Loucy (cell line): ENCODE measurements around the gene ELF5.

Experiments used
- H2AFZ ChIP-seq: fragments of 200-600 bp; sonication (generic); 2 replicates; pipeline ENCODE4 v1.6.0; 2016; ENCODE audit warnings: antibody characterized with exemption, mild to moderate bottlenecking, low read length, moderate library complexity
- H3F3A ChIP-seq: fragments of 200-600 bp; 2 replicates; pipeline ENCODE4 v1.6.0; 2016; ENCODE audit warnings: antibody characterized with exemption, low read depth, mild to moderate bottlenecking
- H3K27me3 ChIP-seq: fragments of 200-600 bp; sonication (generic); 2 replicates; pipeline ENCODE4 v1.6.1; 2014; ENCODE audit warnings: low read length, mild to moderate bottlenecking; ENCODE audit not compliant: insufficient read depth, poor library complexity, severe bottlenecking
- H3K36me3 ChIP-seq: fragments of 200-600 bp; sonication (generic); 2 replicates; pipeline ENCODE4 v1.6.1; 2016; ENCODE audit warnings: low read length; ENCODE audit not compliant: insufficient read depth
- H3K4me1 ChIP-seq: fragments of 200-600 bp; sonication (generic); 2 replicates; pipeline ENCODE4 v1.5.1; 2014; ENCODE audit warnings: low read length, mild to moderate bottlenecking; ENCODE audit not compliant: insufficient read depth, poor library complexity, severe bottlenecking
- H3K4me2 ChIP-seq: fragments of 200-600 bp; sonication (generic); 2 replicates; pipeline ENCODE4 v1.6.0; 2014; ENCODE audit warnings: antibody characterized with exemption, low read length, low read depth, mild to moderate bottlenecking; ENCODE audit not compliant: poor library complexity, severe bottlenecking
- H3K4me3 ChIP-seq: fragments of 200-600 bp; sonication (generic); 2 replicates; pipeline ENCODE4 v1.5.1; 2014; ENCODE audit warnings: low read length, mild to moderate bottlenecking, mixed read lengths; ENCODE audit not compliant: poor library complexity, severe bottlenecking
- H3K79me2 ChIP-seq: fragments of 200-600 bp; sonication (generic); 2 replicates; pipeline ENCODE4 v1.6.1; 2014; ENCODE audit warnings: low read length; ENCODE audit not compliant: insufficient read depth
- H3K9ac ChIP-seq: fragments of 200-600 bp; sonication (generic); 2 replicates; pipeline ENCODE4 v1.6.0; 2014; ENCODE audit warnings: mild to moderate bottlenecking, low read depth, low read length, moderate library complexity; ENCODE audit not compliant: poor library complexity, severe bottlenecking
- H3K9me2 ChIP-seq: fragments of 200-600 bp; sonication (generic); replicated peaks from 2 replicates; pipeline ENCODE4 v1.6.1; 2016; ENCODE audit warnings: low read depth, low read length, mixed read lengths
- H3K9me3 ChIP-seq: fragments of 200-600 bp; sonication (generic); 2 replicates; pipeline ENCODE4 v1.6.1; 2014; ENCODE audit warnings: mild to moderate bottlenecking, antibody characterized with exemption, low read length, low read depth; ENCODE audit not compliant: insufficient read depth
- H4K20me1 ChIP-seq: fragments of 200-600 bp; sonication (generic); 2 replicates; pipeline ENCODE4 v1.6.0; 2014; ENCODE audit warnings: antibody characterized with exemption, low read length, mild to moderate bottlenecking; ENCODE audit not compliant: insufficient read depth, poor library complexity, severe bottlenecking
- CTCF ChIP-seq: fragments of 200-600 bp; sonication (generic); conservative IDR thresholded peaks from 2 replicates; pipeline ENCODE4 v1.5.1; 2014; ENCODE audit warnings: mild to moderate bottlenecking, antibody characterized with exemption, low read length
- EZH2phosphoT487 ChIP-seq: fragments of 200-600 bp; IDR thresholded peaks from 2 replicates; pipeline ENCODE4 v1.6.1; 2018; ENCODE audit warnings: antibody characterized with exemption, mild to moderate bottlenecking, moderate library complexity, borderline replicate concordance

The ELF5 gene

GRCh38 chr11:34549271-34549670 lies 35.7 kb upstream of the ELF5 start:
- Histone ChIP-seq H2AFZ (no peak overlapping the region), H4K20me1 (no peaks in the 10 kb centered on the region), H3K79me2 (no peaks in the 10 kb centered on the region), H3F3A (no peaks in the 10 kb centered on the region), H3K4me3 (no peak overlapping the region), H3K4me1 (no peaks in the 10 kb centered on the region), H3K9me3 (no peaks in the 10 kb centered on the region), H3K9me2 (no peaks in the 10 kb centered on the region), H3K27me3 (no peaks in the 10 kb centered on the region), H3K4me2 (no peak overlapping the region), H3K9ac (no peak overlapping the region), H3K36me3 (no peaks in the 10 kb centered on the region)
- no peak for TF ChIP-seq CTCF
- no peak for TF ChIP-seq EZH2phosphoT487

- Histone ChIP-seq H3F3A (no peaks in the 10 kb centered on the region), H3K9ac (no peak overlapping the region), H3K79me2 (no peaks in the 10 kb centered on the region), H3K9me2 (no peaks in the 10 kb centered on the region), H3K4me3 (no peak overlapping the region), H2AFZ (no peak overlapping the region), H3K27me3 (no peaks in the 10 kb centered on the region), H4K20me1 (no peaks in the 10 kb centered on the region), H3K9me3 (no peaks in the 10 kb centered on the region), H3K36me3 (no peaks in the 10 kb centered on the region), H3K4me2 (no peak overlapping the region), H3K4me1 (no peaks in the 10 kb centered on the region)
- no peak for TF ChIP-seq CTCF
- no peak for TF ChIP-seq EZH2phosphoT487
Observed at GRCh38 chr11:34548278-34548677, 34.7 kb upstream of the ELF5 start.

- Histone ChIP-seq H3K4me2 (no peak overlapping the region), H2AFZ (no peak overlapping the region)
- TF ChIP-seq EZH2phosphoT487 (no peak), CTCF (no peak)
Observed at GRCh38 chr11:34546511-34547209, 33.1 kb upstream of the ELF5 start.

More at GRCh38 chr11:34546511-34547209, 33.1 kb upstream of the ELF5 start:
- Histone ChIP-seq H3K79me2 (no peaks in the 10 kb centered on the region), H3K9me3 (no peaks in the 10 kb centered on the region), H3K4me1 (no peaks in the 10 kb centered on the region), H3F3A (no peaks in the 10 kb centered on the region), H3K9ac (no peak overlapping the region), H3K4me3 (no peak overlapping the region), H3K27me3 (no peaks in the 10 kb centered on the region), H3K36me3 (no peaks in the 10 kb centered on the region), H3K9me2 (no peaks in the 10 kb centered on the region), H4K20me1 (no peaks in the 10 kb centered on the region)
